ENCODE results near the gene IQCE.

DNA sequence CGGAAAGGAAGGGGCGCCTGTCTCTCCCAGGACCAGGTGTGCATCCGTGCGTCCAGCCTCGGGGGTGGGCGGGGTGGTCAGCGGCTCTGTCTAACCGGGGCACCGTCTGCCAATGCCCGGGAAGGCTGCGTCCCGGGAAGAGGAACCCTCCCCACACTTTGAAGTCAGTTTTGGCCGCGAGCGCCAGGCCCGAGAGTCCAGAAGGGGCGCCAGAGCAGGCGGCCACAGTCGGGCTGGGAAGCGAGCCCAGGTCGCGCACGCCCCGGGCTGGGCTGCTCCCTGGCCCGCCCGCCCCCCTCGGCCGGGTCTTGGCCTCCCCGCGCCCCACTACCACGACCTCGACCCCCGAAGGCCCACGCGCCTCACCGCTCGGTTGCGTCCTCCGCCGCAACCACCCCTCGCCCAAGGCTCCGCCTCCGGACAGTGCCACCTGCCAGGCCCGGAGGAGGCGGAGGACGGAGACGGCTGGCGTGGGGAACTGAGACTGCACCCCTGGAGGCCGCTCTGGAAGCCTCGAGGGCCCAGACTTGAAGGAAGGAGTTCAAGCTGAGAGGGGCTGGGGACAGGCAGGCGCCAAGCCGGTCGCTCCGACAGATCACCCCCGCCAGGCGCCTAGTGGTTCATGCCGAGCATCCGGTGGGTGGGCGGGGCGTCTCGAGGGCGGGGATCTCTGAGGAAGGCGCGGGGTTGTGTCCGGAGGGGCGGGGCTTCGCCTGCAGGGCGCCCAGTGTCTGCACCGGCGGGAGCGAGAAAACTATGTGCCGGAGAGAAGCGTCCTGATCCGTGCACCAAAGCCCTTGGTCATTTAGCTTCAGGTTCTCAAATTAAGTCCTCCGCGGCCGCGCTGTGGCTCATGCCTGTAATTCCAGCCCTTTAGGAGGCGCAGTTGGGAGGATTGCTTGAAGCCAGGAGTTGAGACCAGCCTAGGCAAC is 3.4 kb upstream of the IQCE start, which contains the start of gene BRAT1:
- no peak for TF ChIP-seq EZH2phosphoT487 (IDR thresholded peaks at IDR 0.05; ENCODE audit: low read length)
- TF ChIP-seq, protein P1, sequence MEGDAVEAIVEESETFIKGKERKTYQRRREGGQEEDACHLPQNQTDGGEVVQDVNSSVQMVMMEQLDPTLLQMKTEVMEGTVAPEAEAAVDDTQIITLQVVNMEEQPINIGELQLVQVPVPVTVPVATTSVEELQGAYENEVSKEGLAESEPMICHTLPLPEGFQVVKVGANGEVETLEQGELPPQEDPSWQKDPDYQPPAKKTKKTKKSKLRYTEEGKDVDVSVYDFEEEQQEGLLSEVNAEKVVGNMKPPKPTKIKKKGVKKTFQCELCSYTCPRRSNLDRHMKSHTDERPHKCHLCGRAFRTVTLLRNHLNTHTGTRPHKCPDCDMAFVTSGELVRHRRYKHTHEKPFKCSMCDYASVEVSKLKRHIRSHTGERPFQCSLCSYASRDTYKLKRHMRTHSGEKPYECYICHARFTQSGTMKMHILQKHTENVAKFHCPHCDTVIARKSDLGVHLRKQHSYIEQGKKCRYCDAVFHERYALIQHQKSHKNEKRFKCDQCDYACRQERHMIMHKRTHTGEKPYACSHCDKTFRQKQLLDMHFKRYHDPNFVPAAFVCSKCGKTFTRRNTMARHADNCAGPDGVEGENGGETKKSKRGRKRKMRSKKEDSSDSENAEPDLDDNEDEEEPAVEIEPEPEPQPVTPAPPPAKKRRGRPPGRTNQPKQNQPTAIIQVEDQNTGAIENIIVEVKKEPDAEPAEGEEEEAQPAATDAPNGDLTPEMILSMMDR (IDR thresholded peaks at IDR 0.05; ENCODE audit: low read length): no peak

Data from MM.1S (cell line).